GM12878 (cell line): ENCODE measurements around the gene GEMIN5. TPM values are rescaled to one million over a fixed set of nuclear protein-coding genes. Genes with fewer than 3 reads are reported as not detected.
A peak's percentile ranks its signal among the peaks of the same experiment; 100 is the strongest.

Experiments
- ATF7 ChIP-seq: fragments of 450-650 bp; IDR thresholded peaks from 2 replicates; pipeline ENCODE4 v1.6.1; 2016; ENCODE audit warnings: low read depth, mild to moderate bottlenecking
- CEBPB ChIP-seq, 2 experiments: fragments of 150-350 bp in 1 of 2; IDR thresholded peaks; 2 replicates each; pipeline ENCODE4 v1.6.1; 2012 to 2014; ENCODE audit warnings: low read depth in 2 of 2, low read length in 2 of 2, borderline replicate concordance in 1 of 2, inconsistent platforms in 1 of 2
- CUX1 ChIP-seq: IDR thresholded peaks from 2 replicates; pipeline ENCODE4 v1.6.1; 2012; ENCODE audit warnings: improper control_type of control experiment, low read depth, low read length; ENCODE audit not compliant: insufficient replicate concordance
- EP300 ChIP-seq, 2 experiments: fragments of 150-350 bp in 1 of 2; IDR thresholded peaks; 2 replicates each; pipeline ENCODE4 v1.6.1; 2011 to 2012; ENCODE audit warnings: low read depth in 2 of 2, low read length in 2 of 2, borderline replicate concordance in 1 of 2, improper control_type of control experiment in 1 of 2, inconsistent platforms in 1 of 2; ENCODE audit not compliant: control insufficient read depth in 1 of 2
- ETV6 ChIP-seq, 2 experiments: fragments of 450-650 bp in 1 of 2; IDR thresholded peaks in 1 of 2; conservative IDR thresholded peaks in 1 of 2; 2 replicates each; pipeline ENCODE4 v1.6.1; 2014; ENCODE audit warnings: antibody characterized with exemption in 1 of 2, borderline replicate concordance in 1 of 2, low read depth in 1 of 2, mild to moderate bottlenecking in 1 of 2, moderate library complexity in 1 of 2
- FOXM1 ChIP-seq: IDR thresholded peaks from 2 replicates; pipeline ENCODE4 v1.6.1; 2012; ENCODE audit warnings: low read depth, mild to moderate bottlenecking, inconsistent platforms, low read length, moderate library complexity
- GATAD2B ChIP-seq: fragments of 450-650 bp; conservative IDR thresholded peaks from 2 replicates; pipeline ENCODE4 v1.6.1; 2017; ENCODE audit warnings: low read depth, mild to moderate bottlenecking, moderate library complexity
- HCFC1 ChIP-seq: fragments of 150-350 bp; IDR thresholded peaks from 2 replicates; pipeline ENCODE4 v1.6.1; 2014; ENCODE audit warnings: low read length
- IKZF2 ChIP-seq, 2 experiments: fragments of 450-650 bp; IDR thresholded peaks; 2 replicates each; pipeline ENCODE4 v1.6.1; 2017; ENCODE audit warnings: mild to moderate bottlenecking in 2 of 2, moderate library complexity in 2 of 2
- JUND ChIP-seq: IDR thresholded peaks from 2 replicates; pipeline ENCODE4 v1.6.1; 2012; ENCODE audit warnings: low read depth, mild to moderate bottlenecking, low read length, improper control_type of control experiment, moderate library complexity
- KLF5 ChIP-seq: fragments of 450-650 bp; IDR thresholded peaks from 2 replicates; pipeline ENCODE4 v1.6.1; 2014; ENCODE audit warnings: mild to moderate bottlenecking; ENCODE audit not compliant: partially characterized antibody
- NBN ChIP-seq: fragments of 450-650 bp; IDR thresholded peaks from 2 replicates; pipeline ENCODE4 v1.6.1; 2016
- NFXL1 ChIP-seq: fragments of 450-650 bp; IDR thresholded peaks from 2 replicates; pipeline ENCODE4 v1.6.1; 2017; ENCODE audit warnings: antibody characterized with exemption, mild to moderate bottlenecking, borderline replicate concordance
- RAD21 ChIP-seq: IDR thresholded peaks from 2 replicates; pipeline ENCODE4 v1.6.1; 2011; ENCODE audit warnings: mild to moderate bottlenecking, low read depth, low read length, moderate library complexity; ENCODE audit not compliant: insufficient read depth
- RB1 ChIP-seq: fragments of 450-650 bp; formaldehyde crosslinking; IDR thresholded peaks from 2 replicates; pipeline ENCODE4 v1.6.1; 2017; ENCODE audit warnings: mild to moderate bottlenecking, borderline replicate concordance
- SUPT20H ChIP-seq: IDR thresholded peaks from 2 replicates; pipeline ENCODE4 v1.6.1; 2011; ENCODE audit warnings: low read depth, mild to moderate bottlenecking, low read length, moderate library complexity, borderline replicate concordance; ENCODE audit not compliant: control insufficient read depth
- ZNF24 ChIP-seq: fragments of 450-650 bp; IDR thresholded peaks from 2 replicates; pipeline ENCODE4 v1.6.1; 2017; ENCODE audit warnings: antibody characterized with exemption, mild to moderate bottlenecking
- polyA plus RNA-seq, 11 experiments: library from polyadenylated mRNA; depleted of rRNA in 4 of 11; unstranded in 6 of 11; stranded (reverse) in 5 of 11; fragments of >200 nt; fragmentation: Nextera tagmentation in 4 of 11; fragmentation: Illumina TruSeq in 1 of 11; extraction: Ambion mirVana in 4 of 11; extraction: Trizol in 1 of 11; gene quantifications; 1 replicate in 1 of 11; 2 replicates in 10 of 11; pipeline versions ENCODE4 v1.2.1 to v1.2.3, GENCODE V29; 2011 to 2016; ENCODE audit warnings: inconsistent platforms in 2 of 11, missing spikeins in 2 of 11, low read depth in 1 of 11
- total RNA-seq, 4 experiments: library from RNA; depleted of rRNA in 3 of 4; stranded (reverse); fragments of >200 nt in 3 of 4; fragmentation: Illumina TruSeq in 1 of 4; extraction: Trizol in 1 of 4; gene quantifications; 2 replicates each; pipeline versions ENCODE4 v1.2.1 to v1.2.3, GENCODE V29; 2013 to 2021
- TF ChIP-seq, protein P1 (sequence below): fragments of 450-650 bp; IDR thresholded peaks from 2 replicates; pipeline ENCODE4 v1.6.1; 2018; ENCODE audit warnings: mild to moderate bottlenecking, low read depth, moderate library complexity; ENCODE audit not compliant: partially characterized antibody
- TF ChIP-seq, protein P2 (sequence below): fragments of 450-650 bp; IDR thresholded peaks from 2 replicates; pipeline ENCODE4 v1.6.1; 2014; ENCODE audit warnings: mild to moderate bottlenecking

The GEMIN5 gene
- total and polyA plus RNA-seq, 10 of the 15 experiments (the other 5 are each of a cell fraction or from before 2014, with no cell fraction given) = 6.3 to 29.8 (median 23.3) TPM

- TF ChIP-seq, protein P1, sequence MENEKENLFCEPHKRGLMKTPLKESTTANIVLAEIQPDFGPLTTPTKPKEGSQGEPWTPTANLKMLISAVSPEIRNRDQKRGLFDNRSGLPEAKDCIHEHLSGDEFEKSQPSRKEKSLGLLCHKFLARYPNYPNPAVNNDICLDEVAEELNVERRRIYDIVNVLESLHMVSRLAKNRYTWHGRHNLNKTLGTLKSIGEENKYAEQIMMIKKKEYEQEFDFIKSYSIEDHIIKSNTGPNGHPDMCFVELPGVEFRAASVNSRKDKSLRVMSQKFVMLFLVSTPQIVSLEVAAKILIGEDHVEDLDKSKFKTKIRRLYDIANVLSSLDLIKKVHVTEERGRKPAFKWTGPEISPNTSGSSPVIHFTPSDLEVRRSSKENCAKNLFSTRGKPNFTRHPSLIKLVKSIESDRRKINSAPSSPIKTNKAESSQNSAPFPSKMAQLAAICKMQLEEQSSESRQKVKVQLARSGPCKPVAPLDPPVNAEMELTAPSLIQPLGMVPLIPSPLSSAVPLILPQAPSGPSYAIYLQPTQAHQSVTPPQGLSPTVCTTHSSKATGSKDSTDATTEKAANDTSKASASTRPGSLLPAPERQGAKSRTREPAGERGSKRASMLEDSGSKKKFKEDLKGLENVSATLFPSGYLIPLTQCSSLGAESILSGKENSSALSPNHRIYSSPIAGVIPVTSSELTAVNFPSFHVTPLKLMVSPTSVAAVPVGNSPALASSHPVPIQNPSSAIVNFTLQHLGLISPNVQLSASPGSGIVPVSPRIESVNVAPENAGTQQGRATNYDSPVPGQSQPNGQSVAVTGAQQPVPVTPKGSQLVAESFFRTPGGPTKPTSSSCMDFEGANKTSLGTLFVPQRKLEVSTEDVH = no peak
- TF ChIP-seq KLF5 = no peak
- no peak; a peak in 1 of 4 replicates for TF ChIP-seq IKZF2 (IDR thresholded peaks at IDR 0.05)
- peak; percentile 52 for TF ChIP-seq HCFC1
- TF ChIP-seq ZNF24 = no peak
- TF ChIP-seq GATAD2B = no peak; the same call in none of the 2 replicates
- TF ChIP-seq ATF7 = peak; percentile 50; the same call in 1 of the 2 replicates
- TF ChIP-seq JUND = no peak
- TF ChIP-seq NBN = peak; percentile 79
- TF ChIP-seq EP300 (IDR thresholded peaks at IDR 0.05; ENCODE audit: borderline replicate concordance in 1 of 2, control insufficient read depth in 1 of 2, low read depth in 2 of 2, low read length in 2 of 2) = peak in 1 of 2 experiments; percentile 46; a peak in 1 of 4 replicates
- TF ChIP-seq CUX1 = no peak
- no peak for TF ChIP-seq CEBPB (IDR thresholded peaks at IDR 0.05; ENCODE audit: borderline replicate concordance in 1 of 2, low read depth in 2 of 2, low read length in 2 of 2)
- TF ChIP-seq FOXM1 = no peak
- TF ChIP-seq RB1 = peak; percentile 64; the same call in 1 of the 2 replicates
- TF ChIP-seq SUPT20H = no peak
- no peak for TF ChIP-seq RAD21
- no peak for TF ChIP-seq NFXL1
- TF ChIP-seq, protein P2, sequence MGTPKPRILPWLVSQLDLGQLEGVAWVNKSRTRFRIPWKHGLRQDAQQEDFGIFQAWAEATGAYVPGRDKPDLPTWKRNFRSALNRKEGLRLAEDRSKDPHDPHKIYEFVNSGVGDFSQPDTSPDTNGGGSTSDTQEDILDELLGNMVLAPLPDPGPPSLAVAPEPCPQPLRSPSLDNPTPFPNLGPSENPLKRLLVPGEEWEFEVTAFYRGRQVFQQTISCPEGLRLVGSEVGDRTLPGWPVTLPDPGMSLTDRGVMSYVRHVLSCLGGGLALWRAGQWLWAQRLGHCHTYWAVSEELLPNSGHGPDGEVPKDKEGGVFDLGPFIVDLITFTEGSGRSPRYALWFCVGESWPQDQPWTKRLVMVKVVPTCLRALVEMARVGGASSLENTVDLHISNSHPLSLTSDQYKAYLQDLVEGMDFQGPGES = no peak
- no peak for TF ChIP-seq ETV6 (conservative IDR thresholded peaks at IDR 0.05 in 1 of 2, IDR thresholded peaks at IDR 0.05 in 1 of 2; ENCODE audit: borderline replicate concordance in 1 of 2, low read depth in 1 of 2)
These were observed 3.0 kb upstream of the GEMIN5 start, which contains the start of gene MRPL22 (continued) for GRCh38 chr5:154940772-154941620.
